Endothelial cell of umbilical vein (primary cell): ENCODE measurements around the gene RAB42. TPM values are rescaled to one million over a fixed set of nuclear protein-coding genes. Genes with fewer than 3 reads are reported as not detected.

Experiments
- BruUV-seq: library from RNA; stranded (reverse); fragments of 400-500 nt; replicated peaks from 2 replicates; lab custom pipeline; 2021; lab: Mats Ljungman, UMichigan
- CTCF ChIA-PET: fragments of 300-600, 350-600 bp; sonication (Branson Sonifier 250); formaldehyde crosslinking; loops from one replicate; lab custom pipeline; 2021; ENCODE audit warnings: antibody characterized with exemption, inconsistent platforms; lab: Charles Lee
- POLR2A ChIA-PET: fragments of 300-600, 350-600 bp; sonication (Branson Sonifier 250); formaldehyde crosslinking; loops from one replicate; lab custom pipeline; 2021; ENCODE audit warnings: antibody characterized with exemption, inconsistent platforms; lab: Charles Lee
- DNase-seq: peaks from one replicate; pipeline ENCODE4 v3.0.0-alpha.2; 2011; ENCODE audit warnings: low read depth, low spot score
- FAIRE-seq: peaks from 2 replicates; lab custom pipeline; 2011; peaks lifted over from hg19 to GRCh38; lab: Jason Lieb, UNC
- H2AFZ ChIP-seq: 2 replicates; pipeline ENCODE4 v1.6.0; 2012; ENCODE audit warnings: low read depth, low read length, control low read depth, inconsistent platforms
- H3K27ac ChIP-seq: 2 replicates; pipeline ENCODE4 v1.5.1; 2011; ENCODE audit warnings: low read depth, mild to moderate bottlenecking, control low read depth, low read length, moderate library complexity; ENCODE audit not compliant: insufficient read depth
- H3K27me3 ChIP-seq, 2 experiments: 2 replicates each; pipeline versions ENCODE4 v1.6.0 to v1.6.1; 2011; ENCODE audit warnings: low read length in 2 of 2, mixed read lengths in 1 of 2; ENCODE audit not compliant: control insufficient read depth in 2 of 2, insufficient read depth in 2 of 2
- H3K36me3 ChIP-seq, 2 experiments: 2 replicates in 1 of 2; 3 replicates in 1 of 2; pipeline ENCODE4 v1.5.1; 2011; ENCODE audit warnings: low read length in 2 of 2, mild to moderate bottlenecking in 1 of 2, moderate library complexity in 1 of 2; ENCODE audit not compliant: control insufficient read depth in 2 of 2, insufficient read depth in 2 of 2; ENCODE audit errors: extremely low read depth in 1 of 2
- H3K4me1 ChIP-seq: 3 replicates; pipeline ENCODE4 v1.5.1; 2011; ENCODE audit warnings: mild to moderate bottlenecking, low read length; ENCODE audit not compliant: control insufficient read depth, insufficient read depth; ENCODE audit errors: extremely low read depth
- H3K4me2 ChIP-seq: 2 replicates; pipeline ENCODE4 v1.6.1; 2011; ENCODE audit warnings: low read length, control low read depth, mixed read lengths; ENCODE audit not compliant: insufficient read depth
- H3K4me3 ChIP-seq, 3 experiments: fragments of 200-600 bp in 1 of 3; sonication (generic), shearing (Covaris generic) in 1 of 3; replicated peaks in 1 of 3; 2 replicates each; pipeline ENCODE4 v1.5.1; 2011 to 2016; ENCODE audit warnings: control low read depth in 3 of 3, low read length in 3 of 3, mild to moderate bottlenecking in 2 of 3, inconsistent platforms in 1 of 3, low read depth in 1 of 3, moderate library complexity in 1 of 3; ENCODE audit not compliant: insufficient read depth in 1 of 3
- H3K79me2 ChIP-seq: 2 replicates; pipeline ENCODE4 v1.6.0; 2012; ENCODE audit warnings: low read length, inconsistent platforms; ENCODE audit not compliant: control insufficient read depth, insufficient read depth
- H3K9ac ChIP-seq: replicated peaks from 2 replicates; pipeline ENCODE3; 2011; ENCODE audit warnings: low read length, control low read depth; ENCODE audit not compliant: insufficient read depth; ENCODE audit errors: extremely low read depth
- H3K9me1 ChIP-seq: replicated peaks from 3 replicates; pipeline ENCODE4 v1.6.0; 2011; ENCODE audit warnings: mild to moderate bottlenecking, low read length; ENCODE audit not compliant: control insufficient read depth, insufficient read depth; ENCODE audit errors: extremely low read depth
- H3K9me3 ChIP-seq: replicated peaks from 2 replicates; pipeline ENCODE4 v1.5.1; 2012; ENCODE audit warnings: low read length, inconsistent platforms; ENCODE audit not compliant: control insufficient read depth, insufficient read depth
- H4K20me1 ChIP-seq: replicated peaks from 2 replicates; pipeline ENCODE3; 2011; ENCODE audit warnings: mild to moderate bottlenecking, low read length; ENCODE audit not compliant: control insufficient read depth, insufficient read depth; ENCODE audit errors: extremely low read depth
- EZH2 ChIP-seq: IDR thresholded peaks from 2 replicates; pipeline ENCODE4 v1.6.1; 2012; ENCODE audit warnings: borderline replicate concordance, low read depth, mild to moderate bottlenecking, moderate library complexity, low read length, inconsistent platforms; ENCODE audit not compliant: severe bottlenecking
- FOS ChIP-seq: IDR thresholded peaks from 2 replicates; pipeline ENCODE4 v1.6.1; 2011; ENCODE audit warnings: mild to moderate bottlenecking, low read length, moderate library complexity, borderline replicate concordance; ENCODE audit not compliant: insufficient read depth
- JUN ChIP-seq: IDR thresholded peaks from 2 replicates; pipeline ENCODE4 v1.6.1; 2011; ENCODE audit warnings: borderline replicate concordance, low read depth; ENCODE audit not compliant: insufficient read length, insufficient read depth
- POLR2A ChIP-seq: IDR thresholded peaks from 2 replicates; pipeline ENCODE4 v1.6.1; 2012; ENCODE audit warnings: low read depth, mild to moderate bottlenecking, control low read depth, low read length
- POLR2AphosphoS5 ChIP-seq: IDR thresholded peaks from 2 replicates; pipeline ENCODE4 v1.6.1; 2012; ENCODE audit warnings: low read depth, mild to moderate bottlenecking, control low read depth, low read length, moderate library complexity; ENCODE audit not compliant: insufficient read depth
- dilution Hi-C: fragments of 300-500 bp; cut with MboI; formaldehyde crosslinking; loops from one replicate; pipeline ENCODE4 v1.15.0; 2019; ENCODE audit warnings: low sequenced_read_pairs; ENCODE audit not compliant: extremely low pct_ligation_motif_present
- intact Hi-C: fragments of 100-400 bp; cut with micrococcal nuclease; formaldehyde crosslinking; loops from one replicate; pipeline ENCODE4 v1.10.0; 2022
- polyA plus RNA-seq, 4 experiments: library from polyadenylated mRNA; depleted of rRNA in 3 of 4; stranded (reverse) in 3 of 4; unstranded in 1 of 4; fragments of >200 nt; gene quantifications; 2 replicates each; pipeline versions ENCODE4 v1.2.1 to v1.2.3, GENCODE V29; 2011 to 2012; ENCODE audit warnings: missing spikeins in 1 of 4
- total RNA-seq: library from RNA; stranded (reverse); gene quantifications from 2 replicates; pipeline ENCODE4 v1.2.3, GENCODE V29; 2021
- TF ChIP-seq, protein P1 (sequence below): IDR thresholded peaks from 2 replicates; pipeline ENCODE4 v1.6.1; 2011; ENCODE audit not compliant: insufficient read depth, insufficient read length

RAB42 gene
- total and polyA plus RNA-seq, 2 donors (not counting 3 experiments of a cell fraction or from before 2014, with no cell fraction given): 1.2 to 1.8 TPM

DNA sequence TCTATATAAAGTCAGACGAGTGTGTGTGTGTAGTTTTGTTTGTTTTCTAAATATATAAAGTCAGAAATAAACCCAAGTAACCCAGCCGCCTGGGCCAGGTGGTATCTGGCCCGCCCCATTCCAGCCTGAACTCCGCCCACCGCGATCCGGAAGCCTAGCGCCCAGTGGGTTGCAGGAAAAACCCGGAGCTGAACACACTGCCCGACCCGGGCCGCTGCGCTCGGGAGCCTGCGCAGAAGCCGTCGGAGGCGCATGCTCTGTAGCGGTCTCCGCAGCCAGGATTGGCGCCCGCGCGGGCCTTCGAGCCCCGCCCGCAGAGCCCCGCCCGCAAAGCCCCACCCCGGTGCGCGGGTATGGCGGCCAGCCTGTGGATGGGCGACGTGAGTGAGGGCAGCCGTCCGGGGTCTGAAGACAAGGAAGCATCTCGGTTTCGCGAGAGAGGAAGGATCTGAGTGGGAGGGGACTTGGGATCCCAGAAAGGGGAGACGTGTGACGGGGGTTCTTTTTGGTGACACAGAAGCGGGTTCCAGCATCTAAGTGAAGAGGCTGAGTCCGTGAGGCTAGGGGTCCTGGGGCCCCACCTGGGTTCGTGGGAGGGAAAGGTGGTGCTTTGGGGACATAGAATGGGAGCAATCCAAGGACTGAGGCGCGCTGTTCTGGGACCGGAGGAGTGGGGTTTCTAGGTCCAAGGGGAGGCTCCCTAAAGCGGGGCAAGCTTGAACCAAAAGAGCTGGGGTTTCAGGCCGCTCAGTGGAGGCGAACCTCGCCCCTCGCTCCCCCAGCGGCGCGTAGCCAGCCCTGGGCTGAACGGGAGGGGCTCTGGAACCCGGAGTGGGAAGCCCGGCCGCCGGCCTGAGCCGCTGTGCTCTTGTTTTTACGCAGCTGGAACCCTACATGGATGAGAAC is 39.1 kb upstream of the RAB42 start, which contains the start of gene TRNAU1AP:
TRNAU1AP (plus strand) TSS at position 328 of the 906 bp plus-strand sequence; CDS start at position 354, 26 bp downstream.
- Histone ChIP-seq H3K4me3 (peak within 1 kb of the TSS; percentile 79 to 86 (median 85)), H3K36me3 (no peaks in the 10 kb centered on the region), H3K9me1 (no peaks in the 10 kb centered on the region), H3K9me3 (no peaks in the 10 kb centered on the region), H3K27me3 (no peaks in the 10 kb centered on the region), H4K20me1 (no peaks in the 10 kb centered on the region), H3K27ac (peak within 1 kb of the TSS; percentile 39), H3K79me2 (peaks cover 11% of the 10 kb centered on the region), H3K4me1 (peaks cover 12% of the 10 kb centered on the region), H3K9ac (peak within 1 kb of the TSS; percentile 80), H2AFZ (peak within 1 kb of the TSS; percentile 93), H3K4me2 (peak within 1 kb of the TSS; percentile 84)
- FAIRE-seq (peak; percentile 89), DNase-seq (peak; percentile 98)
- TF ChIP-seq JUN: no peak
- TF ChIP-seq POLR2A: peak; percentile 86
- TF ChIP-seq, protein P1, sequence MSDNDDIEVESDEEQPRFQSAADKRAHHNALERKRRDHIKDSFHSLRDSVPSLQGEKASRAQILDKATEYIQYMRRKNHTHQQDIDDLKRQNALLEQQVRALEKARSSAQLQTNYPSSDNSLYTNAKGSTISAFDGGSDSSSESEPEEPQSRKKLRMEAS: peak; percentile 26
- TF ChIP-seq POLR2AphosphoS5: peak; percentile 90
- no peak for TF ChIP-seq EZH2
- no peak for TF ChIP-seq FOS
- POLR2A ChIA-PET: interaction anchor here (0.6 to 3.8 kb wide), 5 partner anchors 25 to 833 kb away, joined by 3 to 59 read pairs (median 3); partner anchors contain the start of gene RNU11
- intact Hi-C loops (loop anchor here (1.0 to 10.0 kb wide), 6 partner anchors 28 to 1858 kb away; partner anchors contain the start of genes ARID1A and PHACTR4), dilution Hi-C loops (no loop called here)
- BruUV-seq: no TSS peak
- CTCF ChIA-PET: interaction anchor here (0.9 to 2.4 kb wide), 9 partner anchors 10 to 304 kb away, joined by 3 to 15 read pairs (median 4); partner anchors contain the start of gene PHACTR4
